Measurements from ENCODE around the gene CPEB3.
"Not testable (repeated sequence)": the region's sequence is repeated elsewhere in the genome, so short reads cannot be mapped to it uniquely, and the experiment has no call there.

Gene CPEB3

GRCh38 chr10:92031580-92031979, 259.3 kb downstream of the CPEB3 start:
- no peak for DNase-seq (ENCODE audit: low spot score)

DNA sequence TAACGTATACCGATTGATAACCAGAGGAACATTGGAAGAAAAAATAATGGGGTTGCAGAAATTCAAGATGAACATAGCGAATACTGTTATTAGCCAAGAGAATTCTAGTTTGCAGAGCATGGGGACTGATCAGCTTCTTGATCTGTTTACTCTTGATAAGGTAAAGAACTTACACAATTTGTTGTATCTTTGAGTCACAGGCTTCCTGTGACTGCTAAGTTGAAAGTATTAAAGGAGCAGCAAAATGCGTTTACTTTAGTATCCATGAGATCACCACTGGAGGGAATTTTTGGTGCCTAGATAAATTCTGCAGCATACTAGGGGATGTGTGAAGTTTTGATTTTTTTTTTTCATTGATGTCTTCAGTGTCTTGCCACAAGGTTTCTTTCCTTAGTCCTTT, 263.7 kb downstream of the CPEB3 start:
- no peak for DNase-seq (ENCODE audit: low spot score)

- DNase-seq (ENCODE audit: low spot score): not testable (repeated sequence)
Observed at GRCh38 chr10:92025340-92025739, 265.5 kb downstream of the CPEB3 start.

GRCh38 chr10:92024700-92025099, 266.2 kb downstream of the CPEB3 start:
- no peak for DNase-seq (ENCODE audit: low spot score)

- DNase-seq (ENCODE audit: low spot score): no peak
Observed at GRCh38 chr10:92014620-92015019, 276.3 kb downstream of the CPEB3 start.

DNA sequence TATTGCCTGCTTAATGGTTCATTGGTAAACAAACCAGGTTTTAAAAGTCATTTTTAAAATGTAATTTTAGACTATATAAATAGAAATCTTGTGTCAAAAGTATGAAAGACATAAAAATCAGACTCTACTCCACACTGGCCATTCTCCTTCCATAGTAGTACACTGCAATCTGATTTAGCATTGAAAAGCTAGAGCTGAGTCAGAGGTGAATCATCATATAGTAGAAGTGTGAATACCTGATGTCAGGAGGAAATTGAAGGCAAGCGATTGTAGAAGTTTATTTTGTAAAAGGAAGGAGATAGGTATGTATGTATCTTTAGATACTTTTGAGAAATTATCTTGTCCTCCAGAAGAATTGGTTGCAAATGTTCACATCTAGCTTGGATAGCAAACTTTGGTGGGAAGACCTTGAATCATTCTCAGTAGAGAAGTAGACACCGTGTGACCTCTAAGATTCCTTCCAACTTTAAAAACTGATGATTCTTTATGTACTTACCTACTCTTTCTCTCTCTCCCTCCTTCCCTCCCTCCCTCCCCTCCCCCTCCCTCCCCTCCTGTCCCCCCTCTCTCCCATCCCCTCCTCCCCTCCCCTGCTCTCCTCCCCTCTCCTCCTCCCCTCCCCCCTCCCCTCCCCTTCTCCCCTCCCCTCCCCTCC, 279.2 kb downstream of the CPEB3 start:
- DNase-seq (ENCODE audit: low spot score): no peak

DNA sequence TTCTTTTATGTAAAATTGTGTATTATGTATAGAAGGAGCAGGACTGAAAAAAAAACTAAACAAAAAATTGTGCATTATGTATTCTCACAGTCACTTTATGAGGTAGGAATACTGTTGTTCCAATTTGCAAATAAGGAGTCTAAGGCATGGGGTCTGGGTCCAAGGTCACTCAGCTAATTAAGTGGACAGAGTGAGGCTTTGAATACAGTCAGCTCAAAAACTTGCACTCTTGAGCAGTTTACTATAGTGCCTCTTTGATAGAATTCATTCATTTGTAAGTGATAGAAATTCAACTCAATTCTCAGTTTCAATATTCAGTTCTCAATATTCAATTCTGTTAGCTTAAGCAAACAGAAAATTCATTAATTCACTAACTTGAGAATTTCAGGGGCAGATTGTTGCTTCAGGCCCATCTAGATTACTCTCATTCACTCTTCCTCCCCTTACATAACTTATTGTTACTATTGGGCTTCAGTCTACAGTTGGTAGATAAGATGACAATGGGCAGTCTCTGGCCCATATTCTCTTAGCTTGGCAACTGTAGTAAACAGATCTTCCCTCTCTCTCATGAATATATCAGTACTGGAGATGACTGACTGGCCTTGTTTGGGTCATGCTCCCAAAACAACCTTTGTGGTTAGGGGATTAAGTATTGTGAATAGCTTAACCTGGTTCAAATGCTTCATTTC, 280.7 kb downstream of the CPEB3 start:
- DNase-seq (ENCODE audit: low spot score): no peak

DNA sequence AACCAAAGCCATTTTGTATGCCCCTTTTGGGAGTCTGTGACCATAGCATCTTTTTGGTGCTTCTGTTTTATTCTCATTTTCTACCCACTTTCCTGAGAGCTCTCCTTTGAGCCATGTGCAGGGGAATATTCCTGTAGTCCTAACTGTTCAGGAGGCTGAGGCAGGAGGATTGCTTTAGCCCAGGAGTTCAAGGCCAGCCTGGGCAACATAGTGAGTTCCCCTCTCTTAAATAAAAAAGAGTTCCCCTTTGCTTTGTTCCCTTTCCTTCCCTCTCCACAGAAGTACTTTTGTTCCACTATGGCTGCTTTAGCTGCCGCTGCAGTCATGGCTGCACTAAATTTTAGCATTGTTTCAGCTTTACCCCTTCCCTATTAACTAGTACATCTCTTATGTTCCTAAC, 281.4 kb downstream of the CPEB3 start:
- no peak for DNase-seq (ENCODE audit: low spot score)

GRCh38 chr10:92005978-92006377, 284.9 kb downstream of the CPEB3 start:
- DNase-seq (ENCODE audit: low spot score): no peak

DNA sequence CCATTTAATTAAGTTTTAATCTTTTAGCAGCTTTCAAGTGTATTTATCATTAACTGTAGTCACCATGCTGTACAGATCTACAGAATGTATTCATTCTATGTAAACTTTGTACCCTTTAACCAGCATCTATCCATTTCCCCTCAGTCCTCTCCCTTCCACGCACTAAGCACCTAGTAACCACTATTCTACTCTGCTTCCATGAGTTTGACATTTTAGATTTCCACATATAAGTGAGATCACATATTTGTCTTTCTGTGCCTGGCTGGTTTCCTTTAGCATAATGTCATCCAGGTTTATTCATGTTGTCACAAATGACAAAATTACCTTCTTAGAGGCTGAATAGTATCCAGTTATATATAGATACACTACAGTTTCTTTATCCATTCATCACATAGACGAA, 287.6 kb downstream of the CPEB3 start:
- DNase-seq (ENCODE audit: low spot score): no peak

DNA sequence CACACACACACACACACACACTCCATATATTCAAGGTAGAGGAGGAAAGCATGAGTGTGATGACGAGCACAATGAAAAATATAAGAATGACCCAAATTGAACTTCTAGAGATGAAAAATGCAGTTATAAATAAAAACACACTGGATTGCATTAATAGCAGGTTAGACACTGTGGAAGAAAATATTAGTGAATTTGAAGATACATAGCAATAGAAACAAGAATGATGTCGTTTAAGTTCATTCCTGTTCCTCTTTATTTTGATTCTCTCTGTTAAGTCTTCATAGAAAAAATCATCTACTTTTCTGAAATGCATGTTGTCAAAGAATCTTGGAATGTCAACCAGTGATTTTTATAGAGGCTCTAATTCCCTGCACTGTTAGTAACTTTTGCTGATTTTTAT, 288.9 kb downstream of the CPEB3 start:
- no peak for DNase-seq (ENCODE audit: low spot score)

- no peak for DNase-seq (ENCODE audit: low spot score)
Observed at GRCh38 chr10:92001581-92001980, 289.3 kb downstream of the CPEB3 start.

All from pons (tissue), 1 donor.